GM12875 (cell line): Measurements from ENCODE around the gene ELP1.
"Not testable (repeated sequence)": the region's sequence is repeated elsewhere in the genome, so short reads cannot be mapped to it uniquely, and the experiment has no call there.

Experiments used
- H3K4me3 ChIP-seq: one replicate; pipeline ENCODE4 v1.5.1; 2011; ENCODE audit warnings: low read depth, low read length, control low read depth
- CTCF ChIP-seq: IDR thresholded peaks from 2 replicates; pipeline ENCODE4 v1.5.1; 2011; ENCODE audit warnings: low read depth, mild to moderate bottlenecking, control low read depth, inconsistent platforms, low read length, moderate library complexity, borderline replicate concordance; ENCODE audit not compliant: insufficient read depth

The ELP1 gene

GRCh38 chr9:108933718-108934322 lies at the start of gene ELP1:
ELP1 (minus strand) TSS chr9:108934124; CDS start chr9:108931146, 2,978 bp downstream.
- H3K4me3 ChIP-seq, result peak within 1 kb of the TSS; percentile 85
- peak; percentile 20; the same call in 1 of the 2 replicates for TF ChIP-seq CTCF

GRCh38 chr9:108980893-108981292 lies 47.0 kb upstream of the ELP1 start:
- H3K4me3 ChIP-seq, result no peak overlapping the region
- TF ChIP-seq CTCF, result no peak

GRCh38 chr9:108978205-108978604 lies 44.3 kb upstream of the ELP1 start:
- no peak for TF ChIP-seq CTCF
- no peak overlapping the region for H3K4me3 ChIP-seq

GRCh38 chr9:108973895-108974294 lies 40.0 kb upstream of the ELP1 start:
- no peak for TF ChIP-seq CTCF
- no peak overlapping the region for H3K4me3 ChIP-seq

GRCh38 chr9:108972626-108973209 lies 38.8 kb upstream of the ELP1 start:
- no peak for TF ChIP-seq CTCF
- no peak overlapping the region for H3K4me3 ChIP-seq

GRCh38 chr9:108972186-108972585 lies 38.3 kb upstream of the ELP1 start:
- H3K4me3 ChIP-seq, result no peak overlapping the region
- no peak for TF ChIP-seq CTCF

- not testable (repeated sequence) for H3K4me3 ChIP-seq
These were observed 37.5 kb upstream of the ELP1 start for GRCh38 chr9:108971392-108971791.
